Type B pancreatic cell (in vitro differentiated cells): ENCODE measurements around the gene UBE2L6. TPM values are rescaled to one million over a fixed set of nuclear protein-coding genes. Genes with fewer than 3 reads are reported as not detected.

Experiments
- DNase-seq: peaks from one replicate; pipeline ENCODE4 v3.0.0; 2021; ENCODE audit warnings: mixed read lengths; ENCODE audit not compliant: unreplicated experiment; ENCODE audit errors: extremely low spot score
- H3K27ac Mint-ChIP-seq: 2 replicates; pipeline ENCODE4 v1.8.0; 2021; ENCODE audit warnings: mild to moderate bottlenecking, mixed read lengths
- H3K27me3 Mint-ChIP-seq: 2 replicates; pipeline ENCODE4 v1.8.0; 2021; ENCODE audit warnings: mixed read lengths
- H3K36me3 Mint-ChIP-seq: 2 replicates; pipeline ENCODE4 v1.8.0; 2021; ENCODE audit warnings: mixed read lengths
- H3K4me1 Mint-ChIP-seq: one replicate; pipeline ENCODE4 v1.8.0; 2021; ENCODE audit warnings: mixed read lengths; ENCODE audit not compliant: unreplicated experiment
- H3K4me3 Mint-ChIP-seq: 2 replicates; pipeline ENCODE4 v1.8.0; 2021; ENCODE audit warnings: mild to moderate bottlenecking, mixed read lengths
- H3K9me3 Mint-ChIP-seq: 2 replicates; pipeline ENCODE4 v1.8.0; 2021; ENCODE audit warnings: mixed read lengths
- CTCF ChIP-seq: fragments of 200-600 bp; sonication (generic); conservative IDR thresholded peaks from 2 replicates; pipeline ENCODE4 v1.5.0; 2021; ENCODE audit warnings: antibody characterized with exemption, mild to moderate bottlenecking
- total RNA-seq: library from RNA; stranded (reverse); gene quantifications from 2 replicates; pipeline ENCODE4 v1.2.1, GENCODE V29; 2021; ENCODE audit warnings: low replicate concordance

The UBE2L6 gene
- total RNA-seq, 1 donor from 2014 or later, result 65.1 TPM

GRCh38 chr11:57529012-57529411, 38.5 kb downstream of the UBE2L6 start:
- Mint-ChIP-seq H3K36me3 (no peaks in the 10 kb centered on the region), H3K27ac (no peak overlapping the region), H3K27me3 (no peaks in the 10 kb centered on the region), H3K9me3 (no peaks in the 10 kb centered on the region), H3K4me3 (peak overlapping the region; percentile 44), H3K4me1 (peaks cover 16% of the 10 kb centered on the region)
- no peak for TF ChIP-seq CTCF
- DNase-seq, result no peak

- peaks cover 16% of the 10 kb centered on the region for H3K4me1 Mint-ChIP-seq
- H3K36me3 Mint-ChIP-seq, result no peaks in the 10 kb centered on the region
- H3K9me3 Mint-ChIP-seq, result no peaks in the 10 kb centered on the region
- TF ChIP-seq CTCF, result peak; percentile 98
- no peak overlapping the region for H3K4me3 Mint-ChIP-seq
- H3K27ac Mint-ChIP-seq, result peak overlapping the region; percentile 30
- no peaks in the 10 kb centered on the region for H3K27me3 Mint-ChIP-seq
- DNase-seq, result no peak
Measured at GRCh38 chr11:57527056-57527631, 40.3 kb downstream of the UBE2L6 start.

- no peak overlapping the region for H3K4me3 Mint-ChIP-seq
- H3K27me3 Mint-ChIP-seq, result peaks cover 8% of the 10 kb centered on the region
- no peaks in the 10 kb centered on the region for H3K36me3 Mint-ChIP-seq
- no peak for DNase-seq
- no peak overlapping the region for H3K27ac Mint-ChIP-seq
- TF ChIP-seq CTCF, result no peak
- H3K4me1 Mint-ChIP-seq, result peaks cover 6% of the 10 kb centered on the region
- H3K9me3 Mint-ChIP-seq, result no peaks in the 10 kb centered on the region
Measured at GRCh38 chr11:57523419-57523818, 44.1 kb downstream of the UBE2L6 start.

GRCh38 chr11:57521116-57521515, 46.4 kb downstream of the UBE2L6 start:
- H3K9me3 Mint-ChIP-seq, result no peaks in the 10 kb centered on the region
- DNase-seq, result no peak
- no peaks in the 10 kb centered on the region for H3K4me1 Mint-ChIP-seq
- H3K27me3 Mint-ChIP-seq, result peaks cover 23% of the 10 kb centered on the region
- no peak for TF ChIP-seq CTCF
- H3K4me3 Mint-ChIP-seq, result no peak overlapping the region
- H3K27ac Mint-ChIP-seq, result no peak overlapping the region
- H3K36me3 Mint-ChIP-seq, result no peaks in the 10 kb centered on the region

- H3K4me1 Mint-ChIP-seq, result peaks cover 9% of the 10 kb centered on the region
- peak overlapping the region; percentile 60 for H3K27ac Mint-ChIP-seq
- peak overlapping the region; percentile 94 for H3K4me3 Mint-ChIP-seq
- DNase-seq, result no peak
- H3K27me3 Mint-ChIP-seq, result peaks cover 57% of the 10 kb centered on the region
- no peaks in the 10 kb centered on the region for H3K36me3 Mint-ChIP-seq
- H3K9me3 Mint-ChIP-seq, result no peaks in the 10 kb centered on the region
- no peak for TF ChIP-seq CTCF
Measured at GRCh38 chr11:57516061-57516443, 51.4 kb downstream of the UBE2L6 start.
